A673 (cell line): ENCODE results near the gene DLGAP1. TPM values are rescaled to one million over a fixed set of nuclear protein-coding genes. Genes with fewer than 3 reads are reported as not detected.
"Not testable (repeated sequence)": the region's sequence is repeated elsewhere in the genome, so short reads cannot be mapped to it uniquely, and the experiment has no call there.

Source experiments
- BruUV-seq: library from RNA; stranded (reverse); fragments of 400-500 nt; replicated peaks from 2 replicates; lab custom pipeline; 2021; lab: Mats Ljungman, UMichigan
- CTCF ChIA-PET: fragments of 300-600 bp; sonication (Branson Sonifier 250); formaldehyde crosslinking; loops from one replicate; lab custom pipeline; 2022; ENCODE audit warnings: antibody characterized with exemption; lab: Charles Lee
- POLR2A ChIA-PET: fragments of 300-600 bp; sonication (Branson Sonifier 250); formaldehyde crosslinking; loops from one replicate; lab custom pipeline; 2022; ENCODE audit warnings: antibody characterized with exemption; ENCODE audit not compliant: low non-redundant PET; lab: Charles Lee
- DNase-seq: peaks from one replicate; pipeline ENCODE4 v3.0.0-alpha.2; 2015; ENCODE audit warnings: low spot score
- H3K27ac ChIP-seq: fragments of 200-600 bp; sonication (generic); 2 replicates; pipeline ENCODE4 v1.5.1; 2016; ENCODE audit warnings: mixed run types, low read depth, mild to moderate bottlenecking, mixed read lengths, antibody characterized with exemption, low read length; ENCODE audit not compliant: poor library complexity, severe bottlenecking
- H3K27me3 ChIP-seq: fragments of 200-600 bp; sonication (generic); replicated peaks from 2 replicates; pipeline ENCODE4 v1.6.1; 2017; ENCODE audit warnings: mixed run types, low read depth, mild to moderate bottlenecking, mixed read lengths, antibody characterized with exemption, low read length; ENCODE audit not compliant: insufficient read depth, poor library complexity
- H3K36me3 ChIP-seq: fragments of 200-600 bp; sonication (generic); 2 replicates; pipeline ENCODE4 v1.6.1; 2016; ENCODE audit warnings: mixed run types, mild to moderate bottlenecking, mixed read lengths, antibody characterized with exemption, low read length; ENCODE audit not compliant: insufficient read depth, poor library complexity, severe bottlenecking
- H3K4me1 ChIP-seq: fragments of 200-600 bp; sonication (generic); 2 replicates; pipeline ENCODE4 v1.6.1; 2017; ENCODE audit warnings: mixed run types, mild to moderate bottlenecking, mixed read lengths, antibody characterized with exemption, low read length; ENCODE audit not compliant: insufficient read depth, poor library complexity, severe bottlenecking
- H3K4me3 ChIP-seq: fragments of 200-600 bp; sonication (generic); 2 replicates; pipeline ENCODE4 v1.5.1; 2016; ENCODE audit warnings: low read depth, mixed run types, mild to moderate bottlenecking, mixed read lengths, low read length; ENCODE audit not compliant: poor library complexity, severe bottlenecking
- H3K9me3 ChIP-seq: fragments of 200-600 bp; sonication (generic); 2 replicates; pipeline ENCODE4 v1.6.1; 2016; ENCODE audit warnings: mixed run types, low read depth, mild to moderate bottlenecking, mixed read lengths, antibody characterized with exemption, low read length; ENCODE audit not compliant: poor library complexity, severe bottlenecking
- CTCF ChIP-seq: fragments of 300-800, 200-600 bp; sonication (generic); conservative IDR thresholded peaks from 2 replicates; pipeline ENCODE4 v1.5.1; 2017; ENCODE audit warnings: low read depth, mild to moderate bottlenecking, antibody characterized with exemption, low read length, moderate library complexity, mixed read lengths
- EZH2 ChIP-seq: fragments of 200-600 bp; sonication (generic); IDR thresholded peaks from 2 replicates; pipeline ENCODE4 v1.6.1; 2017; ENCODE audit warnings: borderline replicate concordance, low read depth, mild to moderate bottlenecking, mixed read lengths, antibody characterized with exemption, low read length; ENCODE audit not compliant: poor library complexity, severe bottlenecking
- intact Hi-C: fragments of 100-400 bp; cut with micrococcal nuclease; formaldehyde crosslinking; loops from one replicate; pipeline ENCODE4 v1.10.0; 2022; ENCODE audit not compliant: unreplicated experiment
- total RNA-seq: library from RNA; stranded (reverse); gene quantifications from 2 replicates; pipeline ENCODE4 v1.2.3, GENCODE V29; 2021

DLGAP1 gene
- total RNA-seq, 1 experiment from 2014 or later, result 135 TPM

DNA sequence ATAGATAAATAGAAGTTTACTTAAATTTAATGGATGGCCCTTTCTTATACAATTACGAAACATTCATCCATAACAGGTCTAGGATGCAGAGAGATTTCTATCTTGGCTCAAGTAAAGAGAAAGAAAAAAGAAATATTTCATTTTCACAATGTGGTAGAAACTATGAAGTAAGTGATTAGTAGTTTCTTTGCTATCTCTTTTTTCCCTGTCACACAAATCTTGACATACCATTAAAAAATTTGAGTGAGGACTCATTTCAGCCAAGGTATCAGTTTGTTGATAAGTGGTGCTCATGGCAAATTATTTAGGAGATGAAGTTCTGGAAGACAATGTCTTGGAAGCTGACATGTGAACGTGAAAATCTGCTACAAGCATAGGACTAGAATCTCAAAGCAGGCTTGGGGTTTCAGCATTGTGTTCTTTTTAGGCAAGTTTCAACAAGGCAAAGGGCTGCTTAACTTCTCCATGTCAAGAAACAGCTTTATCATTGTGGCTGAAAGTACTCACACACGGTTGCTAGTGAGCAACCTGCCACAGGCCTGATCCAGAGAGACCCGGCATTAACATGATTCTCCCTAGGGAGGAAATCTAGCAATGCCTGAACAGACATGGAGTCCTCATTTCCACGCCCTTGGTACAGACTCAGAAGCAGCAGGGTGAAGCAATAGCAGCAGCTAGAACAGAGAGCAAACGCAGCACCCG is 414.6 kb downstream of the DLGAP1 start:
- TF ChIP-seq EZH2 (no peak), CTCF (no peak)
- Histone ChIP-seq H3K9me3 (no peaks in the 10 kb centered on the region), H3K36me3 (no peaks in the 10 kb centered on the region), H3K4me3 (no peak overlapping the region), H3K27ac (no peak overlapping the region), H3K27me3 (peaks cover 21% of the 10 kb centered on the region), H3K4me1 (peaks cover 11% of the 10 kb centered on the region)
- intact Hi-C loops, result no loop called here
- peak; percentile 38 for DNase-seq
- BruUV-seq, result no TSS peak
- ChIA-PET POLR2A (no interaction called here), CTCF (no interaction called here)

GRCh38 chr18:4035521-4035920 is 419.6 kb downstream of the DLGAP1 start:
- Histone ChIP-seq H3K27me3 (peaks cover 34% of the 10 kb centered on the region), H3K9me3 (no peaks in the 10 kb centered on the region), H3K27ac (no peak overlapping the region), H3K36me3 (no peaks in the 10 kb centered on the region), H3K4me1 (peaks cover 16% of the 10 kb centered on the region), H3K4me3 (no peak overlapping the region)
- POLR2A ChIA-PET, result no interaction called here
- peak; percentile 80 for DNase-seq
- no TSS peak for BruUV-seq
- TF ChIP-seq CTCF (no peak), EZH2 (no peak)
- CTCF ChIA-PET, result no interaction called here
- intact Hi-C loops, result no loop called here

GRCh38 chr18:4034815-4035214 is 420.3 kb downstream of the DLGAP1 start:
- BruUV-seq, H3K9me3 ChIP-seq, DNase-seq, H3K27ac ChIP-seq, CTCF ChIA-PET, POLR2A ChIA-PET, H3K36me3 ChIP-seq, intact Hi-C loops, H3K4me3 ChIP-seq: not testable (repeated sequence)
- peaks cover 34% of the 10 kb centered on the region for H3K27me3 ChIP-seq
- H3K4me1 ChIP-seq, result peaks cover 16% of the 10 kb centered on the region

DNA sequence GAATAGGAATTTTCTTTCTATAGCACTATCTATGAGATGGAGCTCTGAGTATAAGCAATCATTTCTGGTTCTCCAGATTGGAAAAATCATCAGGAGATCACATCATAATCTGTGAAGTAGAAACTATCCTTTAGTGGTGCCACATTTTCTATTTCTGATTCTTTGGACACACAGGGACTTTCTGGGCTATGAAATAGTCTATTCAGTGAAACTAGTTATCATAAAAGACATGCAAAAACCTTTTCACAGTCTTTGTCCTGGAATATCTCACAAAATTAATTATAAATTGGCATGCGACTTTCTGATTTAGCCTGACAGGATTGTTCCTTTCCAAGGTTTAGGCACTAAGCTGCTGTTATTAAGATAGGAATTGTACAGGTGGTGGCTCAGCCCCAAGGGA is 428.6 kb downstream of the DLGAP1 start:
- Histone ChIP-seq H3K27me3 (no peaks in the 10 kb centered on the region), H3K4me1 (no peaks in the 10 kb centered on the region), H3K4me3 (no peak overlapping the region), H3K27ac (no peak overlapping the region), H3K9me3 (peaks cover 11% of the 10 kb centered on the region), H3K36me3 (no peaks in the 10 kb centered on the region)
- intact Hi-C loops, result no loop called here
- no peak for DNase-seq
- POLR2A ChIA-PET, result no interaction called here
- BruUV-seq, result no TSS peak
- CTCF ChIA-PET, result no interaction called here
- no peak for TF ChIP-seq EZH2
- TF ChIP-seq CTCF, result no peak
